Measurements from ENCODE around the gene RPL4.

RPL4 gene

GRCh38 chr15:66452971-66453580, 51.6 kb downstream of the RPL4 start:
- DNase-seq = no peak

- DNase-seq = no peak
These were observed 52.2 kb downstream of the RPL4 start for GRCh38 chr15:66452420-66452819.

All from activated CD4-positive, CD25-positive, alpha-beta regulatory T cell treated with anti-CD3 and anti-CD28 coated beads, Interleukin-2, amount 50 U/mL, for 72 hours (primary cell).